Activated T-helper 9 cell treated with anti-CD3 and anti-CD28 coated beads, Interleukin-2, amount 50 U/mL, for 16 hours (primary cell): ENCODE results near the gene BARX2.
"Not testable (repeated sequence)": the region's sequence is repeated elsewhere in the genome, so short reads cannot be mapped to it uniquely, and the experiment has no call there.

Source experiments
- DNase-seq: peaks from one replicate; pipeline ENCODE4 v3.0.0-alpha.2; 2020; ENCODE audit warnings: low read depth

BARX2 gene

GRCh38 chr11:129375751-129376657 lies at the start of gene BARX2:
Gene BARX2 (plus strand): TSS chr11:129375848. CDS start chr11:129376036, 188 bp downstream.
- no peak for DNase-seq

- DNase-seq: no peak
These were observed 48.7 kb upstream of the BARX2 start for GRCh38 chr11:129326921-129327320.

DNA sequence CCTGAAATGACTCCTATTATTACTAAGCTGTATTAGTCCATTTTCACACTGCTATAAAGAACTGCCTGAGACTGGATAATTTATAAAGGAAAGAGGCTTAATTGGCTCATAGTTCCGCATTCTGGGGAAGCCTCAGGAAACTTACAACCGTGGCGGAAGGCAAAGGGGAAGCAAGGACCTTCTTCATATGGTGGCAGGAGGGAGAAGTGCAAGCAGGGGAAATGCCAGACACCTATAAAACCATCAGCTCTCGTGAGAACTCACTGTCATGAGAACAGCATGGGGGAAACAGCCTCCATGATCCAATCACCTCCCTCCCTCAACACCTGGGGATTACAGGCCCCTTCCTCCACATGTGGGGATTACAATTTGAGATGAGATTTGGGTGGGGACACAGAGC lies 47.9 kb upstream of the BARX2 start:
- DNase-seq: not testable (repeated sequence)

DNA sequence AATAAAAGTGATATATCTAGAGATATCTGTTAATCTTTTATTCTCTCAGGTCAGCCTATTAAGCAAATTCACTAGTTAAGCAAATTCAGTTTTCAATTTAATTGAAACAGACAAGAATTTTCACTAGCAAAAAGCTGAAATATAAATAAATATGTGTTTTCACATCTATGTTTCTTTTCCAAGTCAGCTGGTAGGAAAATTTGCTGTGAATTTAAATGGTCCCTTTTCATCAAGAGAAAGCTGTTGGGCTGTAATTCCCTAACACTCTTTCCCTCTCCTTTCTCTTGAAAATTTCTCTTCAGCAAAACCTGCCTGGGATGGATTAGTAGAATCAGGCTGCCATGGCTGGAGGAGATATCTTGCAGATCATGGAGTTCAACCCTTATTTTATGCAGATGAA lies 46.9 kb upstream of the BARX2 start:
- DNase-seq: no peak

- DNase-seq: no peak
These were observed 44.4 kb upstream of the BARX2 start for GRCh38 chr11:129331217-129331616.

DNA sequence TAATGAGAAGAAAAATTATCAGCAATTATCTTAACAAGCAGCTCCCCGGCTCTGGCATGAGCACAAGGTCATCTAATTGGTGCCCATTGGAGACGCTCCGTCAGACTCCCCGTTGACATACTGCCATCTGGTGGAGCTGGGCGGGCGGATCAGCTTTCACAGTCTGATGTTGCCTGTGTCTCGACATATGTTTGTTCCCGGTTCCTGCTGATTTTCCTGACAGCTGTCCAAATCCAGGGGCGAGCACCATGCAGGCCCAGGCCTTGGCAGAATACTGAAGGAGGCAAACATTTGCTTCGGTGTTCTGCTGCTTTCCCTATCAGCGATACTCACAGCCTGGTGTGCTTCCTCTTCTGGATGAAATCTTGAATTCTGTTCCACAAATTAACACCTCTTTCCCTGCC lies 43.8 kb upstream of the BARX2 start:
- DNase-seq: peak; percentile 33

- DNase-seq: no peak
These were observed 41.8 kb upstream of the BARX2 start for GRCh38 chr11:129333873-129334272.

DNA sequence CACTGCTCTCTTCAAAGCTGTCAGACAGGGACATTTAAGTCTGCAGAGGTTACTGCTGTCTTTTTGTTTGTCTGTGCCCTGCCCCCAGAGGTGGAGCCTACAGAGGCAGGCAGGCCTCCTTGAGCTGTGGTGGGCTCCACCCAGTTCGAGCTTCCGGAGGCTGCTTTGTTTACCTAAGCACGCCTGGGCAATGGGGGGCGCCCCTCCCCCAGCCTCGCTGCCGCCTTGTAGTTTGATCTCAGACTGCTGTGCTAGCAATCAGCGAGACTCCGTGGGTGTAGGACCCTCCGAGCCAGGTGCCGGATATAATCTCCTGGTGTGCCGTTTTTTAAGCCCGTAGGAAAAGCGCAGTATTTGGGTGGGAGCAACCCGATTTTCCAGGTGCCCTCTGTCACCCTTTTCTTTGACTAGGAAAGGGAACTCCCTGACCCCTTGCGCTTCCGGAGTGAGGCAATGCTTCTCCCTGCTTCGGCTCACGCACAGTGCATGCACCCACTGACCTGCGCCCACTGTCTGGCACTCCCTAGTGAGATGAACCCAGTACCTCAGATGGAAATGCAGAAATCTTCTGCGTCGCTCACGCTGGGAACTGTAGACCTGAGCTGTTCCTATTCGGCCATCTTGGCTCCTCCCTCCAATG lies 31.2 kb upstream of the BARX2 start:
- not testable (repeated sequence) for DNase-seq

DNA sequence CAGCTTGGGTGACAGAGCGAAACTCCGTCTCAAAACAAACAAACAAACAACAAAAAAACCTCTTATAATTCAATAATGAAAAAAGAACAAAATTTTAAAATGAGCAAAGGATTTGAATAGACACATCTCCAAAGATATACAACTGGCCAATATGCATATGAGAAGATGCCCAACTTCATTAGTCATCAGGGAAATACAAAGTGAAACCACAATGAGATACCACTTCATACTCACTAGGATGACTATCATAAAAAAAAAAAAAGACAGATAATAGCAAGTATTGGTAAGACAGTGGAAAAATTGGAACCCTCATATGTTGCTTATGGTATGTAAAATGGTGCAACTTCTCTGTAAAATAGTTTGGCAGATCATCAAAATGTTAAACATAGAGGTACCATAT lies 28.7 kb upstream of the BARX2 start:
- no peak for DNase-seq

GRCh38 chr11:129348813-129349212 lies 26.8 kb upstream of the BARX2 start:
- DNase-seq: no peak

- DNase-seq: no peak
These were observed 23.0 kb upstream of the BARX2 start for GRCh38 chr11:129352676-129353075.

DNA sequence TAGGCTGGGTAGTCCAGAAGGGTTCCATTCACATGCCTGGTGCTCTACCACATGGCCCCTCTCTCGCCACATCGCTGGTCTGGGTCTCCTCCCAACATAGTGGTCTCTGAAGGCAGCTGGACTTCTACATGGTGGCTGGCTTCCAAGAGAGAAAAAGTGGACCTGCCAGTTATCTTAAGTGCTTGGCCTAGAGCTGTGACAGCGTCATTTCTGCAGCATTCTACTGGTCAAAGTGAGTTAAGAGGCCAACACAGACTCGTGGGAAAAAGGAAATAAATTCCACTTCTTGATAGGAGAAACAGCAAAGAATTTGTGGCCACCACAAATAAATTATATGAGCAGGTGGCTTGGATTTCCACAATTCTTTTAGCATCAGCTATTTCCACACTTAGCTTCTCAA lies 21.0 kb upstream of the BARX2 start:
- DNase-seq: no peak

GRCh38 chr11:129359748-129360147 lies 15.9 kb upstream of the BARX2 start:
- no peak for DNase-seq

GRCh38 chr11:129364143-129364654 lies 11.4 kb upstream of the BARX2 start:
- DNase-seq: peak; percentile 54

- no peak for DNase-seq
These were observed 9.8 kb upstream of the BARX2 start for GRCh38 chr11:129365816-129366215.

DNA sequence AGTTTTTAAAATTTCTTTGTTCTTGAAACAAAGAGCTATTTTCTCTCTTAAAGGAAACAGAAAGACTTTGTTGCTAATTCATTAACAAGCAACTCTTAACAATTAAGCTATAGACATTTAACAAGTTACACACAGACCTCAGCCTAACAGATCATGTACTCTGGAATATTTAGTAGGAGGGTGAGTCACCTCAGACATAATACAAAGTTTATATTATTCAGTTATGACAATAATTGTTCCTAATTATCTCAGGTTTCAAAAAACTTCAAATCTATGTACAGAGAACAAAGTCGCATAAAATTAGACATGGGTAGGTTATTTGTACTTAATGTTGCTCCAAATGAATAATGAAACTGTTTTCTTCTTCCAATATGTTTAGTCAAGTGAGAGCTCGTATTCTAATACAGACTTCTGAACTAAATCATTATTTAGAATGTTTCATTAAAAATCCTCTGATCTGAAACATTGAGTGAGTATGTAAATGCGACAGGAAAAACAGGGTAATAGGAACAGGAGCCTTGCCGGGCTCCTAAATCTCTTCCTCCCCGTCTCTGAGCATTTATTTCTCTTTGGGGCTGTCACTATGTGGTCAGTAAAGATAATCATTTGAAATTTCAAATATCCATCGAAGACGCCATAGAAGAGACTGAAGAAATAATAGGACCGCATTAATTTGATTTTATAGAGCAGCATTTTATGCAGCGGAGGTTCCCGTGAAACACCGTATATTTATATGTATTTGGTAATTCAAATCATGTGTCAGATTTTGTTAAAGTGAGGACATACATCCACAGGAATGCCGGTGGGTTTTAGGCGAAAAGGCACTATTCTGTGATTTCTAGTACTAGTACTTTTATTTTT lies 8.7 kb upstream of the BARX2 start:
- no peak for DNase-seq

DNA sequence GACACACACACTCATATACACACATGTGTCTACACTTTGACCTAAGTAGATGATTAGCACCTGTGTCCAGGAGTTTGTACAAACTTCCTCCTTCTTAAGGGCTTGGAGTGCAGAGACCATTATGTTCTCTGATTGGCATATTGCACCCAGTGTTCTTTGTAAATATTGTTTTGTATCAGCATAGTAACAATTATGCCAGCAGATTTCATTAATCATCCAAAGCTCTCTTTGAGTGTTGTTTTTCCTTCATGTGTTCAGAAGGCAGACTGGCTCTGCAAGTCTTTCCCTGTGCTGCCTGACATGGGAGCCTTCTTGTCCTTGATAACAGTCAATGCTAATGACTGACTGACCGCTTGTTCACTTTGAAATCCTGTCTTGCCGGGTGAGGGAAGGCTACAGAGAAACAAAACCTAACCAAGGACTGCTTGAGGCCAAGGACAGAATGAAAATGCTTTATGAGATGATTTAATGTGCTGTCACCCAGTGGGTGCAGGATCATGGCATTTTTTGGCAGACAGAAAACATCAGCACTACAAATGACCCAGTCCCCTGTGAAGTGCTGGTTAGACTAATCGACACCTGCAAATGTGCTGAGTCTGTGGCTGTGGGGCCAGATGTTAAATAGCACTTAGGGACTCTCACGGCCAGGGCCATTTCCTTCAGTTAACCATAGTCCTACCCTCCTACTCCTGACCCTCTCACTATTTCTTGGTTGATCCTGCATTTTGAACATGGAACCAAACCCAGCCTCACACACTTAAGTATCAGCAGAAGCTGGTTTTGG lies 6.6 kb upstream of the BARX2 start:
- no peak for DNase-seq

DNA sequence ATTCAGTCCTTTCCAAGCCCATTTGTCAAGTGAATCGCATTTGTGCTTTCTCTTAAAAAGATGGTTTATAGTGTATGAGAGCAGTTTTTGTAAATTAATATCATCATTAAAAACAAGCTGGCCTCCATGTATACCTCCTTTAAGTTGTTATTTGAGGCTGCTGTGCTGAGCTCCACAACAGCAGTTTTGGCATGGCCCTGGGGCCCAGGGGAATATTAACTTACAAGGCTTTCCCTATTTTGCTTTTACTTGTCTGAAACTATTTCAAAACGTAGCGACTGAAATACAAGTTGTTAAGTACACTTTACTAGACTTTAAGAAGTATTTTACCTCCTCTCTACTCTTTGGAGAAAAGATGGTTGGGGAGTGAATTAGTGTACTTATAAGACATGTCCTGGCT lies 4.9 kb upstream of the BARX2 start:
- no peak for DNase-seq

DNA sequence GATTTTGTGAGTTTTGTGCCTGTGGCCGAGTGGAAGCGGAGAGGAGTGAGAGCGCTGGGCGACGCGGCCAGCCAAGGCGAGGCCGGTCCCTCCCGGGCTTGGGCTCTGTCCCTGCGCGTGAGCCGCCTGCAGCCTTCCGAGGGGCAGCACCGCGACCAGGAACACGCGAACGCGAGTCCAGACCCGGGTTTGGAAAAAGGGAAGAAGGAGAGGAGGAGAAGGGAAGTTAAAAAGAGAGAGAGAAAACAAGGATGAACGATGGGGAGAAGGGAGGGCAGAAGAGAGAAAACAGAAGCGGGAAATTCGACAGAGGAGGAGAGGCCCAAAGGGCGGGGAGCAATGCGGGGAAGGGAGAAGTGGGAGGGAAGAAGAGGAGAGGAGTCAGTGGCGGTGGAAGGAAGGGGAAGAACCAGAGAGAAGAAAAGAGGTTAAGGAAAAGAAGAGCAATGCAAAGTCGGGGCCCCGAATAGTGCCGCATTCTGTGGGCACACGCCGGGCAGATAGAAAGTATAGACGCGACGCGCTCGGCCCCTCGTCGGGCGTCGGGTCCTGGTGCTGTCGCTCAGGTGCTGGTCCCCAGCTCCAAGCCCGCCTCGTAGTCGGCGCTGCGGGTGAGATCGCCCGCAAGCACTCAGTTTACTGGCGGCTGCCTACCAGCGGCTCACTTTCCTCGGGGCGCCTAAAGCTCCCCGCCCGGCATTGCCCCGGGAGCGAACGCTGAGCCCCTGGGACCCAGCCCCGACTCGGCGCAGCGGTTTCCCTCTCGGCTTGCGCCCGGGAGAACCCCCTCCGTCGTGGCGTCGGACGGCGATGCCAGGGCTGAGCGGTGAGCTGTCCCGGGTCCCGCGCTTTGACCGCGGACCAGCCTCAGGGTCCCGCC lies 2.8 kb upstream of the BARX2 start:
- DNase-seq: no peak

- no peak for DNase-seq
These were observed 2.1 kb upstream of the BARX2 start for GRCh38 chr11:129373489-129373953.
